CD14-positive monocyte (primary cell): ENCODE results near the gene PPFIBP2. TPM values are rescaled to one million over a fixed set of nuclear protein-coding genes. Genes with fewer than 3 reads are reported as not detected.

ENCODE experiments used
- DNase-seq, 3 donors: peaks; one replicate each; pipeline ENCODE4 v3.0.0-alpha.2; 2011 to 2022
- H2AFZ ChIP-seq: 2 replicates; pipeline ENCODE4 v1.6.0; 2012; ENCODE audit warnings: mild to moderate bottlenecking, low read depth, low read length, inconsistent platforms; ENCODE audit not compliant: insufficient read depth, poor library complexity, severe bottlenecking
- H3K27ac ChIP-seq, 2 donors: 1 replicate in 1 of 2; 2 replicates in 1 of 2; pipeline ENCODE4 v1.5.1; 2012 to 2013; ENCODE audit warnings: low read length in 2 of 2, control low read depth in 1 of 2, inconsistent platforms in 1 of 2, low read depth in 1 of 2, mild to moderate bottlenecking in 1 of 2
- H3K27me3 ChIP-seq, 2 donors: one replicate each; pipeline versions ENCODE4 v1.6.0 to v1.6.1; 2011 to 2013; ENCODE audit warnings: low read length in 2 of 2; ENCODE audit not compliant: control insufficient read depth in 2 of 2, insufficient read depth in 2 of 2
- H3K36me3 ChIP-seq, 2 donors: replicated peaks in 1 of 2; 1 replicate in 1 of 2; 2 replicates in 1 of 2; pipeline versions ENCODE4 v1.5.1 to v1.6.1; 2012 to 2013; ENCODE audit warnings: low read length in 2 of 2, control low read depth in 1 of 2, inconsistent platforms in 1 of 2, mild to moderate bottlenecking in 1 of 2; ENCODE audit not compliant: insufficient read depth in 2 of 2, control insufficient read depth in 1 of 2
- H3K4me1 ChIP-seq, 2 donors: 1 replicate in 1 of 2; 2 replicates in 1 of 2; pipeline versions ENCODE4 v1.5.1 to v1.6.1; 2012 to 2013; ENCODE audit warnings: low read length in 2 of 2, control low read depth in 1 of 2, inconsistent platforms in 1 of 2, mild to moderate bottlenecking in 1 of 2, moderate library complexity in 1 of 2; ENCODE audit not compliant: insufficient read depth in 2 of 2, control insufficient read depth in 1 of 2
- H3K4me2 ChIP-seq: replicated peaks from 2 replicates; pipeline ENCODE3; 2012; ENCODE audit warnings: low read length, moderate library complexity, mild to moderate bottlenecking; ENCODE audit not compliant: poor library complexity, severe bottlenecking; ENCODE audit errors: extremely low read depth
- H3K4me3 ChIP-seq, 3 experiments: fragments of 200-600 bp in 1 of 3; sonication (generic) in 1 of 3; replicated peaks in 1 of 3; 1 replicate in 2 of 3; 2 replicates in 1 of 3; pipeline ENCODE4 v1.5.1; 2011 to 2013; ENCODE audit warnings: low read length in 3 of 3, mild to moderate bottlenecking in 3 of 3, control low read depth in 2 of 3, low read depth in 2 of 3, inconsistent platforms in 1 of 3, moderate library complexity in 1 of 3
- H3K79me2 ChIP-seq: 2 replicates; pipeline ENCODE4 v1.6.0; 2012; ENCODE audit warnings: mild to moderate bottlenecking, control low read depth, inconsistent platforms, low read length, moderate library complexity; ENCODE audit not compliant: insufficient read depth
- H3K9ac ChIP-seq: 2 replicates; pipeline ENCODE4 v1.6.0; 2017; ENCODE audit warnings: low read length, mild to moderate bottlenecking; ENCODE audit not compliant: insufficient read depth, poor library complexity, severe bottlenecking
- H3K9me3 ChIP-seq, 2 donors: replicated peaks in 1 of 2; 1 replicate in 1 of 2; 2 replicates in 1 of 2; pipeline versions ENCODE4 v1.5.1 to v1.6.1; 2012 to 2013; ENCODE audit warnings: low read length in 2 of 2, control low read depth in 1 of 2; ENCODE audit not compliant: control insufficient read depth in 1 of 2, insufficient read depth in 1 of 2
- H4K20me1 ChIP-seq: 2 replicates; pipeline ENCODE4 v1.6.0; 2012; ENCODE audit warnings: mild to moderate bottlenecking, low read length, control low read depth, moderate library complexity; ENCODE audit not compliant: insufficient read depth
- H3K27ac Mint-ChIP-seq, 7 donors: one replicate each; pipeline ENCODE4 v1.8.0; 2020; ENCODE audit warnings: mild to moderate bottlenecking in 7 of 7, mixed read lengths in 7 of 7, moderate library complexity in 6 of 7, inconsistent platforms in 2 of 7
- H3K27me3 Mint-ChIP-seq, 3 donors: one replicate each; pipeline ENCODE4 v1.8.0; 2021 to 2022; ENCODE audit warnings: low read depth in 3 of 3, mild to moderate bottlenecking in 3 of 3, mixed read lengths in 3 of 3, moderate library complexity in 3 of 3, inconsistent platforms in 1 of 3
- H3K36me3 Mint-ChIP-seq, 2 donors: one replicate each; pipeline ENCODE4 v1.8.0; 2020; ENCODE audit warnings: mixed read lengths in 2 of 2, inconsistent platforms in 1 of 2, mild to moderate bottlenecking in 1 of 2
- H3K4me1 Mint-ChIP-seq: one replicate; pipeline ENCODE4 v1.8.0; 2020; ENCODE audit warnings: mild to moderate bottlenecking, mixed read lengths
- H3K4me3 Mint-ChIP-seq, 2 donors: one replicate each; pipeline ENCODE4 v1.8.0; 2020; ENCODE audit warnings: mild to moderate bottlenecking in 2 of 2, mixed read lengths in 2 of 2, moderate library complexity in 1 of 2
- H3K9me3 Mint-ChIP-seq, 7 donors: one replicate each; pipeline ENCODE4 v1.8.0; 2020 to 2022; ENCODE audit warnings: mixed read lengths in 7 of 7, mild to moderate bottlenecking in 6 of 7, moderate library complexity in 6 of 7, inconsistent platforms in 2 of 7
- WGBS: methylation state at CpG from one replicate; pipeline ENCODE4 v1.1.5; 2013; ENCODE audit warnings: missing lambda C conversion rate; ENCODE audit not compliant: insufficient coverage; 5-methylcytosine and 5-hydroxymethylcytosine counted together
- intact Hi-C, 2 donors: fragments of 100-400 bp; cut with micrococcal nuclease; formaldehyde crosslinking; loops; one replicate each; pipeline versions ENCODE4 v1.15.0 to v1.15.1; 2023
- polyA plus RNA-seq, 3 donors: library from polyadenylated mRNA; depleted of rRNA in 1 of 3; unstranded in 2 of 3; stranded (reverse) in 1 of 3; fragments of 300-500 nt in 2 of 3; fragments of >200 nt in 1 of 3; fragmentation: Illumina TruSeq in 2 of 3; gene quantifications; 1 replicate in 2 of 3; 2 replicates in 1 of 3; pipeline ENCODE4 v1.2.3, GENCODE V29; 2012 to 2021
- TF ChIP-seq, protein P1 (sequence below): fragments of 200-600 bp; IDR thresholded peaks from one replicate; pipeline ENCODE4 v1.8.0; 2022; ENCODE audit warnings: antibody characterized with exemption, mild to moderate bottlenecking

The PPFIBP2 gene
- polyA plus RNA-seq, 3 donors, result 5.9 to 41.6 (median 8.6) TPM

DNA sequence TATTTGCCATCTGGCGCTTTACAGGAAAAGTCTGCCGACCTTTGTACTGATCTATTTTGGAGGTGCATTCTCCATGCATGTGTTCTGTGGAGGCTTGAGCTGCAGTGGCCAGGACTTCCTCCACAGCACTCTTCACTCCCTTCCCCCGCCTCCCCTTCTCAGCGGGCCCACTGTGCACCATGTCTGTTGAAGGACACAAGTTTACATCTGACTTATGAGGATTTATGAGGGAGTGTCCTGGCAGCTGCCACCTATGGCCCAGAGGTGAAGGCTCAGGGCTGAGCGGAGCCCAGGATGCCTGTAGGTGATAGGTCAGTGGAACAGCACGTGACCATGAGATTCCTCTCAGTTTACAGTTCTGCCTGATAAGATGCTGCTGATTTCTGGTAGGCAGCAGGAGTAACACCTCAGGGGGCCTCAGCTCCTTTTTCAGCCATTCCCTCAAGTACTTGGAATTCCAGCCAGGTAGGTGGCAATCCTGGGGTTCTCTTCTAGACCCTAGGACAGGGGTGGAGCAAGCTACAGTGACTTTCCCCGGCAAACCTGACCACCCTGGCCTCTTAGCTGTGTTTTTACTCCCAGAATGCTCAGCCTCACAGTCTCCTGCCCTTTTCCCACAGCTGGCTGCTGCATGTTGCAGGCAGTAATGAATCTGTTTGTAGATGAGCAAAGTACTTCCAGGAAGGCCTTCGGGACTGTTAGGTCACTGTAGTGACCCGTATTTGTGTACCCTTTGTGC is 59.9 kb downstream of the PPFIBP2 start:
- Histone ChIP-seq H3K27ac (no peak overlapping the region), H3K27me3 (peaks cover 0 to 28% of the 10 kb centered on the region in 2 donors), H3K9ac (no peak overlapping the region), H3K4me3 (no peak overlapping the region), H2AFZ (no peak overlapping the region), H4K20me1 (peaks cover 51% of the 10 kb centered on the region), H3K4me1 (peaks cover 20 to 42% of the 10 kb centered on the region in 2 donors), H3K79me2 (peaks cover 3% of the 10 kb centered on the region), H3K4me2 (no peak overlapping the region), H3K9me3 (no peaks in the 10 kb centered on the region), H3K36me3 (peaks cover 3 to 10% of the 10 kb centered on the region in 2 donors)
- peaks cover 32 to 45% (median 42%) of the 10 kb centered on the region in 3 donors for H3K27me3 Mint-ChIP-seq
- DNase-seq, result no peak
- peaks cover 31 to 58% of the 10 kb centered on the region in 2 donors for H3K36me3 Mint-ChIP-seq
- H3K9me3 Mint-ChIP-seq, result peaks cover 0 to 2% (median 0%) of the 10 kb centered on the region in 7 donors
- no peak overlapping the region for H3K27ac Mint-ChIP-seq
- intact Hi-C loops, result loop anchor here (5.0 to 10.0 kb wide), 2 partner anchors 59 to 94 kb away; partner anchors contain the start of gene PPFIBP2 (in 1 of the 2)
- no peak overlapping the region for H3K4me3 Mint-ChIP-seq
- 90% methylated on average over 4 of the region's 9 CpGs for WGBS
- peaks cover 48% of the 10 kb centered on the region for H3K4me1 Mint-ChIP-seq
- TF ChIP-seq, protein P1, sequence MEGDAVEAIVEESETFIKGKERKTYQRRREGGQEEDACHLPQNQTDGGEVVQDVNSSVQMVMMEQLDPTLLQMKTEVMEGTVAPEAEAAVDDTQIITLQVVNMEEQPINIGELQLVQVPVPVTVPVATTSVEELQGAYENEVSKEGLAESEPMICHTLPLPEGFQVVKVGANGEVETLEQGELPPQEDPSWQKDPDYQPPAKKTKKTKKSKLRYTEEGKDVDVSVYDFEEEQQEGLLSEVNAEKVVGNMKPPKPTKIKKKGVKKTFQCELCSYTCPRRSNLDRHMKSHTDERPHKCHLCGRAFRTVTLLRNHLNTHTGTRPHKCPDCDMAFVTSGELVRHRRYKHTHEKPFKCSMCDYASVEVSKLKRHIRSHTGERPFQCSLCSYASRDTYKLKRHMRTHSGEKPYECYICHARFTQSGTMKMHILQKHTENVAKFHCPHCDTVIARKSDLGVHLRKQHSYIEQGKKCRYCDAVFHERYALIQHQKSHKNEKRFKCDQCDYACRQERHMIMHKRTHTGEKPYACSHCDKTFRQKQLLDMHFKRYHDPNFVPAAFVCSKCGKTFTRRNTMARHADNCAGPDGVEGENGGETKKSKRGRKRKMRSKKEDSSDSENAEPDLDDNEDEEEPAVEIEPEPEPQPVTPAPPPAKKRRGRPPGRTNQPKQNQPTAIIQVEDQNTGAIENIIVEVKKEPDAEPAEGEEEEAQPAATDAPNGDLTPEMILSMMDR, result no peak

DNA sequence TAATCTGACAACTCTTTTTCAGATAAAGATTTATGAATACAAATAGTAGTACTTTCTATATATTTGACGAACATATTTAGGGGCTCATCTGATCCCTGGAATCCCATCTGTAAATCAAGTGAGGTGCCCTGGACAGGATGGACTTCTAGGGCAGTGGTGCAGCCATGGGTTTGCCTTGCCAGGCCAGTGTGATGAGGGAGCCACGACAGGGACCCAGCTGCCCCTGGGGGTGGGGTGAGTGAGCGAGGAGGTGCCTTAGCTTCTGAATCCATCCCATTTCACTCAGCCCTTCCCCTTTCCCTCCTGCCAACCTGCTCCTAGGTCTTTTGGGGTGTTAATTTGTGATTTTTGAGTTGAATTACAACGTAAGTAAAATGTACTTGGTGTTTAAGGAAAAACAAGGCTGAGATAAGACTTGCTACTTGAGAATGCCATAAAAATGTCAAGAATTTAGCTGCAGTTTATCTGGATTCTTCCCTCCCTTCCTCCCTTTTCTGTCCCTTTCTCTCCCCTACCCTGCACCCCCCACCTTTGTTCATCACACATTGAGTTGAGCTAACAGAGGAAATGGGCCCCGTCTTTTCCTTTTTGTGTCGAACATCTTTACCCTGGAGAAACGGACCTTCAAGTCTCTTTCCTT is 60.8 kb downstream of the PPFIBP2 start:
- peaks cover 0 to 3% (median 0%) of the 10 kb centered on the region in 7 donors for H3K9me3 Mint-ChIP-seq
- peaks cover 31 to 52% of the 10 kb centered on the region in 2 donors for H3K36me3 Mint-ChIP-seq
- Histone ChIP-seq H3K4me1 (peaks cover 29 to 51% of the 10 kb centered on the region in 2 donors), H3K9me3 (no peaks in the 10 kb centered on the region), H3K27me3 (peaks cover 0 to 28% of the 10 kb centered on the region in 2 donors), H3K36me3 (peaks cover 3 to 10% of the 10 kb centered on the region in 2 donors), H2AFZ (no peak overlapping the region), H3K4me2 (no peak overlapping the region), H3K9ac (no peak overlapping the region), H3K4me3 (no peak overlapping the region), H3K79me2 (peaks cover 3% of the 10 kb centered on the region), H4K20me1 (peaks cover 46% of the 10 kb centered on the region), H3K27ac (no peak overlapping the region)
- peaks cover 32 to 46% (median 42%) of the 10 kb centered on the region in 3 donors for H3K27me3 Mint-ChIP-seq
- TF ChIP-seq, protein P1, result no peak
- peaks cover 57% of the 10 kb centered on the region for H3K4me1 Mint-ChIP-seq
- DNase-seq, result no peak
- intact Hi-C loops, result loop anchor here (5.0 to 10.0 kb wide), 2 partner anchors 60 to 93 kb away; partner anchors contain the start of gene PPFIBP2 (in 1 of the 2)
- no peak overlapping the region for H3K27ac Mint-ChIP-seq
- no CpG with 5 or more reads among the region's 7 CpGs for WGBS
- peak overlapping the region in 1 of 2 donors; percentile 52 for H3K4me3 Mint-ChIP-seq
